HG03520 (cell line): Measurements from ENCODE around the gene NIPBL.
"Not testable (repeated sequence)": the region's sequence is repeated elsewhere in the genome, so short reads cannot be mapped to it uniquely, and the experiment has no call there.

Experiments used
- ATAC-seq: cut with Tn5 transposase; IDR thresholded peaks from one replicate; pipeline ENCODE4 v1.9.1; 2021; ENCODE audit warnings: mild to moderate bottlenecking, moderate library complexity; ENCODE audit not compliant: unreplicated experiment

NIPBL gene

DNA sequence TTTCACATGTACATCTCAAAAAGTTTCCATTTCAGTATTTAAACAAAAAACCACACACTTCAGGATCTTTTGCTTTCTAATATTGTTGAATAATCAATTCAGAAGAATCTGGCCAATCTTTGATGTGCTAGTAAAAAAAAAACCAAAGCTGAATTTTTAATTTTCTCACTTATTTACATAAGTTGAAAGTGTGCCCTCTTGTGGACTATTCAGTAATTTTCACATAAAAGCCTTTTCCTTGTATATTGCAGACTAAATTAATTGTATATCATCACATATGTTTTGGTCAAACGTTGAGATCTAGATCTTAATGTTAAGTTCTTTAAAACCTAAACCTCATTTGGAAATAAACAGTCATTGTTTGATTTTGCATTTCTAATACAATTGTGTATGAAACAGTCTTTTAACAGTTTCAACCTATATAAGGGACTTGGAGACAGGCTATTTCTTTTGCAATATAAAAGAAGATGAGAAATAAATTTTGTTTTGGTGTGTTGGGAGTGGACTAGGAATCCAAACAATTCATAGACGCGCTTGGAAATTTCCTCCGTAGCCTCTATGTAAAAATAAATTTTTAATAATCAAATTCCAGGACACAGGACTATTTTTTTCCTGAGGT, 68.1 kb downstream of the NIPBL start:
- no peak for ATAC-seq

DNA sequence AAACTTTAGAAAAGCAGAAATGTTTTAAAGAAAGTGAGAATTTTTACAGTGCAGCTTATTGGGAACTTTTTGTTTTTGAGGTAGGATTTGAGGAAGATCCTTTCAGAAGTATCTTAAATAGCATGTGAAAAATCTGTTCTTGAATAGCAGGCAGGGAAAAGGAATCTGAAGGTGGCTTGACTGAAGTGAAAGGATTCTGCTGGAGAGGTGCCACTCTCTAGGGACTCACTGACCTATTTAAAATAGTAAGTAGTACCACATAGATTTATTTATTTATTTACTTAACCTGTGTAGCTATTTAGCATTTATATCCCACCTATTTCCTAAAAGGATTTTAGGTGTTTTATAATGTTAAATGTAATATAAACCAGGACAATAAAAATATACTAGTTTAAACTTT, 69.1 kb downstream of the NIPBL start:
- ATAC-seq, result no peak

DNA sequence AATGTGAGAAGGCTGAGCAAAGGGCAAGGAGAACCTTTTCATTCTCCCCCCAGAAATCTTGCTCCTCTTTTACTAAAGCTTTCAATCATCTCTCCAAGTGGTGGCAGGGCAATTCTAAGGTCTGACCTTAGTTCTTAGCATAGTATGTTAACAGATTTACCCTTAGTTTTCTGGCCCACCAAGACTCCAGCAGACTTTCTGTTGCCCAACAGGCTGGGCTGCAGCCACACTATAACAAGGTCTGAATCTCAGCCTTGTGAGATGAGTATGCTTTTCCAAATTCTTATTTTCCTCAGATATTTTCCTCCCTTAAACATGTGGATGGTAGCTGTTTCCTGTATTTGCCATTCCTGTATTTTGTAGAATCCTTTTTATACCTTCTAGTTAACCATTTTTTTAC, 69.5 kb downstream of the NIPBL start:
- no peak for ATAC-seq

- no peak for ATAC-seq
Measured at GRCh38 chr5:36948041-36948440, 71.5 kb downstream of the NIPBL start.

GRCh38 chr5:36948650-36949049, 72.1 kb downstream of the NIPBL start:
- no peak for ATAC-seq

- no peak for ATAC-seq
Measured at GRCh38 chr5:36949593-36949992, 73.0 kb downstream of the NIPBL start.

GRCh38 chr5:36950586-36951457, 74.3 kb downstream of the NIPBL start:
- ATAC-seq, result no peak

- ATAC-seq, result no peak
Measured at GRCh38 chr5:36953043-36953442, 76.5 kb downstream of the NIPBL start.

- ATAC-seq, result no peak
Measured at GRCh38 chr5:36957953-36958537, 81.5 kb downstream of the NIPBL start.

GRCh38 chr5:36958612-36959011, 82.0 kb downstream of the NIPBL start:
- no peak for ATAC-seq

DNA sequence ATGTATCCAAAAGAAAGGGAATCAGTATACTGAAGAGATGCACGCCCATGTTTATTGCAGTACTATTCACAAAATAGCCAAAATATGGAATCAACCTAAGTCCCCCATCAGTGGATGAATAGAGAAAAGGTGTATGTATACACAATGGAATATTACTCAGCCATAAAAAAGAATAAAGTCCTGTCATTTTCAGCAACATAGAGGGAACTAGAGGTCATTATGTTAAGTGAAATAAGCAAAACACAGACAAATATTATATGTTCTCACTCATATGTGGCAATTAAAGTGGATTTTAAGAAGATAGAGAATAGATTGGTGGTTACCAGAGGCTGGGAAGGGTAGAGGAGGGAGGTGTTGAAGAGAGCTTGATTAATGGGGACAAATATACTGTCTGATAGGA, 88.6 kb downstream of the NIPBL start:
- no peak for ATAC-seq

DNA sequence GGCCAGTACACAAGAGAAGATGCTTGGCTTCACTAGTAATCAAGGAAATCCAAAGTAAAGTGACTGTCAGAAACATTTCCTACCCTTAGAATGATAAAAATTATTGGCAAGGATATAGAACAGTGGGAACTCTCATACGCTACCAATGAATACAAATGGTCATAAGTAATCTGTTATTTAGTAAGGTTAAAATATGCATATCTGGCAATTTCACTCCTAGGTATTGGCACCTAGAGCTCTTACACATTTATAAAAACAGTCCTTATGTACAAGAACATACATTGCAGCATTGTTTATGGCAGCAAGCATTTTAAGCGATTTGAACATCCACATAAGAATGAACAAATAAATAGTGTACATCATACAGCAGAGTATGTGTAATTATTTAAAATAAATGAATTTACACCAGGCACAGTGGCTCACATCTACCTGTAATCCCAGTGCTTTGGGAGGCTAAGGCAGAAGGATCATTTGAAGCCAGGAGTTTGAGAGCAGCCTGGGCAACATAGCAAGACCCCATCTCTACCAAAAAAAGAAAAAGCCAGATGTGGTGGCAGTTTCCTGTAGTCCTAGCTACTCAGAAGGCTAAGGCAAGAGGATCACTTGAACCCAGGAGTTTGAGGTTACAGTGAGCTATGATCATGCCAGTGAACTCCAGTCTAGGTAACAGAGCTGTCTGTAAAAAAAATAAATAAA, 93.3 kb downstream of the NIPBL start:
- ATAC-seq, result no peak

DNA sequence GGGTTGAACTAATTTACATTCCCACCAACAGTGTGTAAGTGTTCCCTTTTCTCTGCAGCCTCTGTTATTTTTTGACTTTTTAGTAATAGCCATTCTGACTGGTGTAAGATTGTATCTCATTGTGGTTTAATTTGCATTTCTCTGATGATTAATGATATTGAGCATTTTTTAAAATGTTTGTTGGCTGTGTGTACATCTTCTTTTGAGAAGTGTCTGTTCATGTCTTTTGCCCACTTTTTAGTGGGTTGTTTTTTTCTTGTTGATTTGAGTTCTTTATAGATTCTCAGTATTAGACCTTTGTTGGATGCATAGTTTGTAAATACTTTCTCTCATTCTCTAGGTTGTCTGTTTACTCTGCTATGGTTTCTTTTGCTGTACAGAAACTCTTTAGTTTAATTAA, 101.6 kb downstream of the NIPBL start:
- ATAC-seq, result no peak

DNA sequence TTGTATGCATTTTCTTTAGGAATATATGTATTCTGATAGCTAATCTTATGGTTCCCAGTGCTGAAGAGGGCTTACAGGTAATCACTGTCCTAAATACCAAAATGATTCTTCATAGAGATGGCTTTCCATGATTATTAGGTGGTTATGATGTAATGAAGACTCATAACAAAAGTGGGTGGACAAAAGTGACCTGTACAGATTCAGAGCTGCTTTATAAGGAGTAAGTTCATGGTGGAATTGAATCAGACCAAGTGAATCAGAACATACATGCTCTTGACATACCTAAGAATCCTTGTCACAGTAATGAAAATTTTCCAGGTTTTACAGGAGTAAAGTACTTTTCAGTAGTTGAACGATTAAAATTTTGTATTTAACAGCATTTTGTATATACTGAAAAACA, 105.6 kb downstream of the NIPBL start:
- no peak for ATAC-seq

DNA sequence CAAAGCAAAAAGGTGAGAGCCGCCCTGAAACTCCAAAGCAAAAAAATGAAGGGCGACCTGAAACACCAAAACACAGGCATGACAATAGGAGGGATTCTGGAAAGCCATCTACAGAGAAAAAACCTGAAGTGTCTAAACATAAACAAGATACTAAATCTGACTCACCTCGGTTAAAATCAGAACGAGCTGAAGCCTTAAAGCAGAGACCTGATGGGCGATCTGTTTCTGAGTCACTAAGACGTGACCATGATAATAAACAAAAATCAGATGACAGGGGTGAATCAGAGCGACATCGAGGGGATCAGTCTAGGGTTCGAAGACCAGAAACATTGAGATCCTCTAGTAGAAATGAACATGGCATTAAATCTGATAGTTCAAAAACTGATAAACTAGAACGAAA, 108.8 kb downstream of the NIPBL start:
- ATAC-seq, result no peak

- no peak for ATAC-seq
Measured at GRCh38 chr5:36988396-36988795, 111.8 kb downstream of the NIPBL start.

DNA sequence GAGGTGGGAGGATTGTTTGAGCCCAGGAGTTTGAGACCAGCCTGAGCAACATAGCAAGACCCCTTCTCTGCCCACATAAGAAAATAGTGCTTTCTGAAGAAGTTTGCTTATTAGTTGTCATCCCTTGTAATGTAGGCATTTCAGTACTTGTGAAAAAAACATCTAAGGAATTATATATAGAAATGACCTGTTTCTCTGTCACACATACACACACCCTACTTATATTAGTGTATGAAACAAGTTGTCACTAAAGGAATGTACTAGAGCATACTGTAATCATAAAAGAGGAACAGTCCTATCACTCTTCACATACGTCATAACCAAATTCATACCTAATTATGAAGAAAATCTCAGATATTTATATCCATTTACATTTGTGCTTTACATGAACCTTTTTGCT, 122.0 kb downstream of the NIPBL start:
- ATAC-seq, result no peak

- ATAC-seq, result no peak
Measured at GRCh38 chr5:37002176-37002751, 125.7 kb downstream of the NIPBL start.

DNA sequence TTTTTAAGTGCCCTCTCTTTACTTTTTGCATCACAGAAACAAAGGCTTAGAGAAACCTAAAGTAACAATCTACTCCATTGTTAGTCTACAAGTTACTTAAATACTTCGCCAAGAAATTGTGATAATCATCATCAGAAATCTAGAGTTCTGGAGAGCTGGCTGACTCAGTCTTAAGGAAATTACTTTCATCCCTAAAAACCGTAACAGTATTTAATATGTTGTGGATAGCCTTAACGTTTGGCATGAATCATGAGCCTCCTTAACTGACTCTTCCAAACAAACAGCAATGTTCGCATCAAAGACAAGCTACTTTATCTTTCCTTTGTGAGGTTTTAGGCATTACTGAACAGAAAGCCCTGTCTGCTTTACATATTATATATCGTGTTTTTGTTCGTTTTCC, 128.7 kb downstream of the NIPBL start:
- no peak for ATAC-seq

- ATAC-seq, result no peak
Measured at GRCh38 chr5:37005946-37006540, 129.5 kb downstream of the NIPBL start.

DNA sequence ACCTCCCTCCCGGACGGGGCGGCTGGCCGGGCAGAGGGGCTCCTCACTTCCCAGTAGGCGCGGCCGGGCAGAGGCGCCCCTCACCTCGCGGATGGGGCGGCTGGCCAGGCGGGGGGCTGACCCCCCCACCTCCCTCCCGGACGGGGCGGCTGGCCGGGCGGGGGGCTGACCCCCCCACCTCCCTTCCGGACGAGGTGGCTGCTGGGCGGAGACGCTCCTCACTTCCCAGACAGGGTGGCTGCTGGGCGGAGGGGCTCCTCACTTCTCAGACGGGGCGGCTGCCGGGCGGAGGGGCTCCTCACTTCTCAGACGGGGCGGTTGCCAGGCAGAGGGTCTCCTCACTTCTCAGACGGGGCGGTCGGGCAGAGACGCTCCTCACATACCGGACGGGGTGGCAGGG, 136.6 kb downstream of the NIPBL start:
- ATAC-seq, result not testable (repeated sequence)
